ENCODE measurements around the gene UMODL1.

- TF ChIP-seq, protein P1, sequence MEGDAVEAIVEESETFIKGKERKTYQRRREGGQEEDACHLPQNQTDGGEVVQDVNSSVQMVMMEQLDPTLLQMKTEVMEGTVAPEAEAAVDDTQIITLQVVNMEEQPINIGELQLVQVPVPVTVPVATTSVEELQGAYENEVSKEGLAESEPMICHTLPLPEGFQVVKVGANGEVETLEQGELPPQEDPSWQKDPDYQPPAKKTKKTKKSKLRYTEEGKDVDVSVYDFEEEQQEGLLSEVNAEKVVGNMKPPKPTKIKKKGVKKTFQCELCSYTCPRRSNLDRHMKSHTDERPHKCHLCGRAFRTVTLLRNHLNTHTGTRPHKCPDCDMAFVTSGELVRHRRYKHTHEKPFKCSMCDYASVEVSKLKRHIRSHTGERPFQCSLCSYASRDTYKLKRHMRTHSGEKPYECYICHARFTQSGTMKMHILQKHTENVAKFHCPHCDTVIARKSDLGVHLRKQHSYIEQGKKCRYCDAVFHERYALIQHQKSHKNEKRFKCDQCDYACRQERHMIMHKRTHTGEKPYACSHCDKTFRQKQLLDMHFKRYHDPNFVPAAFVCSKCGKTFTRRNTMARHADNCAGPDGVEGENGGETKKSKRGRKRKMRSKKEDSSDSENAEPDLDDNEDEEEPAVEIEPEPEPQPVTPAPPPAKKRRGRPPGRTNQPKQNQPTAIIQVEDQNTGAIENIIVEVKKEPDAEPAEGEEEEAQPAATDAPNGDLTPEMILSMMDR (conservative IDR thresholded peaks at IDR 0.05 in 1 of 2, IDR thresholded peaks at IDR 0.05 in 1 of 2; ENCODE audit: low read depth in 1 of 2, low read length in 2 of 2): no peak
- no peak for TF ChIP-seq EZH2 (IDR thresholded peaks at IDR 0.05; ENCODE audit: low read length, missing control alignments)
Observed at GRCh38 chr21:42186591-42186990, 115.5 kb downstream of the UMODL1 start.

Measured in fibroblast of lung (primary cell).